AML-193 (cell line): ENCODE results near the gene RFX2.
"Not testable (repeated sequence)": the region's sequence is repeated elsewhere in the genome, so short reads cannot be mapped to it uniquely, and the experiment has no call there.

Experiments
- DNase-seq, 2 experiments: peaks; one replicate each; lab custom pipeline; 2025; lab: John Stamatoyannopoulos, UW

The RFX2 gene

DNA sequence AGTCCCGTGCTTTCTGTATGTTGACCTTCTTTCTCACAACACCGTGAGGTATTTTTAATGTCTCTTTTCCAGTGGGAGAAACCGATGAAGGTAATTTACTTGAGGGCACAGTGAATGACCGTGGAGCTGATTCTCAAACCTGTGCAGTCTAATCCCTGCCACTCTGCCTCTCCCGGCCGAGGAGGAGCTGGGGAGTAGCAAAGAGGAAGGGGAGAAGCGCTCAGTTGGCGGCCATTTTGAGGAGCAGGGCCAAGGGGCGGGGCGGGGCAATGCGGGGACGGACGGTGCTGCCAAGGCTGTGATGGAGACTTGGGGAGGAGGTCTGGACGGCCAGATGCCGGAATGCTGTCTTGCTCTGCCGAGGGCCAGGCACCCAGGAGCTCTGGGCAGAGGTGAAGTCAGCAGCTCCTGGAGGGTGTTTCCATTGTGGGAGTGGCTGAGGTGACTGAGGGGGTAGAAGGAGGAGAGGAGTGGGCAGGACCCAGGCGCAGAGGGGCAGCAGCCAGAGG, 120.0 kb downstream of the RFX2 start:
- DNase-seq, result no peak

DNA sequence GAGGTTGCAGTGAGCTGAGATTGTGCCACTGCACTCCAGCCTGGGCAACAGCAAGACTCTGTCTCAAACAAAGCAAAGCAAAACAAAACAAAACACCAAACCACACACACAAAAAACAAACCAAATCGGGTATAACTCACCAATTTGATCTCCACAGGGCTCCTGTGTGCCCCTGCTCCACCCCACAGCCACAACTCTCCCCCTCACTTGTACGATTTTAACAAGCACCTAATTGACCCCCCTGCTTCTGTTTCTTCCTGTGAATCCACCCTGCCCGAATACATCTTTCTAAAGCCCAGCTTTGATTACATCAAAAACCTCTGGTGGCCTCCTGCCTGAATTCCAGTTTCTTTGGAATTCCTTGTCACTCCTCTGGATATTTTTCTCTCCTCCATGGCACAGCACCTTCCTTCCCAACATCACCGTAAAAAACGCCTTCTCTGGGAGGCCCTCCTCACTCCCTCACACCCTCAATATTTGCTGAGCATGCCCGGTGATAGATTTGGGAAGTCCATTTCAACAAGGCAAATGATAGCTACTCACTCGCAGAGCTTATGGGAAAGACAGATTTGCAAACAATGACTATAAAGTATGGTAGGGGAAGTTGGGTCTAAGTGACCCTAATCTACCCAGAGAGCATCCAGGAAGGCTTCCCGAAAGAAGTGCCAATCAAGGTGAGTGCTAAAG, 120.8 kb downstream of the RFX2 start:
- no peak for DNase-seq

DNA sequence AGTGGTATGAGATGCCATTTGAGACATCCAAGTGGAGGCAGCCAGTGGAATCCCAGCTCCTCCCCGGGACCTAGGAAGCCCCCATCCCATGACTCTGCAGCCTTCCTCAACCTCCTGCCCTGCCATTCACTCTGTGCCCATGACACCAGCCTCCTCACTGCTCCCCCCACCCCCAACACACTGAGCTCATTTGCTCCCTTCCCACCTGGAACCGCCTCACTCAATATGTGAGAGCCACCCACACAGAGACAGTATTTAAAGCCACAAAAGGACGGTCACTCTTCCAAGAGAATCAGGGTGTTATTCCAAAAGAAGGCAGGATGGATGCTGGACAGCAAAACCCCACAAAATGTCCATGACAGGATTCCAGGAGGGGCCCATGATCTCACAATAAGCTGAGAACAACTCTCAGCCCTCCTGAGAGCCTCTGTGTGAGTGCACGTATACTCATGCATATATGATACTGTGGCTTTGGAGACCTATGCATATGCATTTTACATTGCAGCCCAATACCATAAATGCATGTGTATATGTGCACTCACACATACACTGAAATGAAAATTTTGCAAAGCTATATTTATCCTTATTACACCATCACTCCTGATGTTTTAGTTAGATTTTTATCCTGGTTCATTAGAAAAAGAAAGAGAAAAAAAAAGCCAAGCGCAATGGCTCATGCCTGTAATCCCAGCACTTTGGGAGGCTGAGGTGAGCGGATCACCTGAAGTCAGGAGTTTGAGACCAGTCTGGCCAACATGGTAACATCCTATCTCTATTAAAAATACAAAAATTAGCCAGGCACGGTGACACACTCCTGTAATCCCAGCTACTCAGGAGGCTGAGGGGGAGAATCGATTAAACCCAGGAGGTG, 121.5 kb downstream of the RFX2 start:
- no peak for DNase-seq

DNA sequence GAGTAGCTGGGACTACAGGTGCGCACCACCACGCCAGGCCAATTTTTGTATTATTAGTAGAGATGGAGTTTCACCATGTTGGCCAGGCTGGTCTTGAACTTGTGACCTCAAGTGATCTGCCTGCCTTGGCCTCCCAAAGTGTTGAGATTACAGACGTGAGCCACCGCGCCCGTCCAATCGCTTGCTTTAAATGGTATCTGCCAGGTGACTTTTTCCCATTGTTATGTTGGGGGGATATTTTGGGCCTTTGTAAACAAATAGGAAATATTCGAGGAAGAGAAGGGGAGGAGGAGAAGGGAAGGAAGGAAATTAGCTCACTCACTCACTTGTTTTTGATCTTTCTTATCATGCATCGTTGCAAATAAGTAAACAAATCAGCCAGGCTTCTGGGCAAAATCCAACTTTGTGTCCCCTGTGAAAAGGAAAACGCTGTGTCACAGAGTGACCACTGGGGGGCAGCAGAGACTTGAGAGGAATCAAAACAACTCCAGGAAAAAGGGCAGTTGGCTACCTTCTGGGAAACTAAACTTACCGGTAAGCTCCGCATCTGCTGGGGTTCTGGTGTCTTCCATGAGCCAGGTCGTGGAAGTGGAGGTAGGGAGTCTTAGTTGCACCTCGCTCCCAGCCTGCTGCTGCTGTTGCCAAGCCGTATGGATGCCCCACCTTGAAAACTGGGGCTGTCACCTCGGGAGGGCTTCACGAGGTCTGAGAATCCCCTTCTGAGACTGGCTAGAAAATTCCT, 123.1 kb downstream of the RFX2 start:
- peak; percentile 65 to 76 for DNase-seq

DNA sequence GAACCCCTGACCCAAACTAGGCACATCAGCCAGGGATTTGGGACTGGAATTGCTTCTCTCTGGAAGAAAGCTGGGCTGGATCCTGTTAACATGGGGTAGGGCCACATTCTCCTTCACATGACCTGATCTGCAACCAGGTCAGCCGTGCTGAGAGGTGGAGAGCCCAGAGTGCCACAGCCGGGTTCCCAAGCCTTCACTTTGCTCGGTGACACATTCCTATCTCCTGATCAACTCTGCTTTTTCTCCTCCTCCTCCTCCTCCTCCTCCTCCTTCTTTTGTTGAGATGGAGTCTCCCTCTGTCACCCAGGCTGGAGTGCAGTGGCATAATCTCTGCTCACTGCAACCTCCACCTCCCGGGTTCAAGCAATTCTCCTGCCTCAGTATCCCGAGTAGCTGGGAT, 124.5 kb downstream of the RFX2 start:
- not testable (repeated sequence) for DNase-seq

DNA sequence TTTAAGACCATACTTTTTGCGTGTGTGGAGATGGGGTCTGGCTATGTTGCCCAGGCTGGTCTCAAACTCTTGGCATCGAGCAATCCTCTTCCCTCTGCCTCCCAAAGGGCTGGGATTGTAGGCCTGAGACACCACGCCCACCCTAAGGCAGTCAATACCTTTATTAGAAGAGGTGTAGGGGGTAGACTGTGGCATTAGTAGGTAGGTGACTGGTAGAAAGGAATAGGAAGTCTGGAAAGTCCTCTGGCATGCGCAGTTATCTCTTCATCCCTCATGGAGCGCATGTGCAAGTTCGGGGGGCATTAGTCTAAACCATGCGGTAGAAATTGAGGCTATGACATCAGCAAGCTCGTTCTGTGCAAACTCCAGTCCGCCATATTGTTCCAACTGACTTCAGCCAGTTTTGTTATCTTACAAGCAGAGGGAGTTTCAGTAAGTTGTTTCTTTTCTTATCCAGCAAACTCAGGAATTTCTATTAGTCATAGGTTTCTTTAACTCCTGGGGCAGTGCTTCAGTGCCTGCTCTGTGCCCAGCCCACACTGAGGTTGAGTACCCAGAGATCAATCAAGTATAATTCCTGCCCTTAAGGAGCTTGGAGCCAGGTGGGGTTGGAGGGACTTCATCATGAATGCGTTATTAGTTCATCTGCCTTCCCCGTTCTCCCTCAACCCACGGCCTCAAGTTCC, 125.1 kb downstream of the RFX2 start:
- DNase-seq, result no peak

DNA sequence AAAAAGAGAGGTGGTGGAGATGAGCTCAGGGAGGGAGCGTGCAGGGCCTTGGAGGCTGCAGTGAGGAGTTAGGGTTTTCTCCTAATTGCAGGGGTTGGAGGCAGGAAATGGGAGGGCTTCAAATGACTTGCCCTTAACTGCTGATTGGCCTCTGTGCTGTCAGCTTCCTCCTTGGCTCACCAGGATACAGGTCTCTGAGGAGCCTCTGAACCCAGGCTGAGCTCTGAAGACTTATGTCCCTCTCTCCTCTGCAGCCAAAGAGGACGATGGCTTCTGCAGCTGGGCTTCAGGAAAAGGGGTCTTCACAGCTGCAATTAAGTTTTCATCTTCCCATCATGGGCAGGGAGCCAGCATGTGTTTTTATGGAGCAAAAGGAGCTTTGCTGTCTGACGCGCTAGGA, 125.7 kb downstream of the RFX2 start:
- no peak for DNase-seq

DNA sequence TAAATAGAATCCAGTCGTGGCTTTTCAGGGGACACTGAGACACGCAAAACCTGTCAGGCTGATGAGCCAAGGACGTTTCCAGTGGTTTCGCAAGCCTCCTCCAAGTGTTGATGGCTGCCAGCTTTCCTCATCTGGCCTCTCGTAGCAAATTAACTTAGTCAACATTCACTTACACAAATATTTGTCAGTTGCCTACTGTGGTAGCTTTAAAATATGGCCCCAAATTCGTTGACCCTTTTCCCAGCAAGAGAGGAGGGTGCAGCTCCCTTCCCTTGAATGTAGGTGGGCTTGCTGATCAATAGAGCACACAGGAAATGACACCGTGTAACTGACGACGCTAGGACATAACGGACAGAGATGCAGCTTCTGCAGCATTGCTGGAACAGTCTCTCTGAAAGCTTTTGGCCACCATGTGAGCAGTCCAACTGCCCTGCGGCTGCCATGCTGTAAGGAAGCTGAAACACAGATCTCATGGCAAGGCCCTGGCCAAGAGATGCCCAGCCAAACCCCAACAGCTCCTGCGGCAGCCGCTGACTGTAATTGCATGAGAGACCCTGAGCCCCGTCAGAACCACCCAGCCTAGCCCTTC, 126.8 kb downstream of the RFX2 start:
- no peak for DNase-seq

DNA sequence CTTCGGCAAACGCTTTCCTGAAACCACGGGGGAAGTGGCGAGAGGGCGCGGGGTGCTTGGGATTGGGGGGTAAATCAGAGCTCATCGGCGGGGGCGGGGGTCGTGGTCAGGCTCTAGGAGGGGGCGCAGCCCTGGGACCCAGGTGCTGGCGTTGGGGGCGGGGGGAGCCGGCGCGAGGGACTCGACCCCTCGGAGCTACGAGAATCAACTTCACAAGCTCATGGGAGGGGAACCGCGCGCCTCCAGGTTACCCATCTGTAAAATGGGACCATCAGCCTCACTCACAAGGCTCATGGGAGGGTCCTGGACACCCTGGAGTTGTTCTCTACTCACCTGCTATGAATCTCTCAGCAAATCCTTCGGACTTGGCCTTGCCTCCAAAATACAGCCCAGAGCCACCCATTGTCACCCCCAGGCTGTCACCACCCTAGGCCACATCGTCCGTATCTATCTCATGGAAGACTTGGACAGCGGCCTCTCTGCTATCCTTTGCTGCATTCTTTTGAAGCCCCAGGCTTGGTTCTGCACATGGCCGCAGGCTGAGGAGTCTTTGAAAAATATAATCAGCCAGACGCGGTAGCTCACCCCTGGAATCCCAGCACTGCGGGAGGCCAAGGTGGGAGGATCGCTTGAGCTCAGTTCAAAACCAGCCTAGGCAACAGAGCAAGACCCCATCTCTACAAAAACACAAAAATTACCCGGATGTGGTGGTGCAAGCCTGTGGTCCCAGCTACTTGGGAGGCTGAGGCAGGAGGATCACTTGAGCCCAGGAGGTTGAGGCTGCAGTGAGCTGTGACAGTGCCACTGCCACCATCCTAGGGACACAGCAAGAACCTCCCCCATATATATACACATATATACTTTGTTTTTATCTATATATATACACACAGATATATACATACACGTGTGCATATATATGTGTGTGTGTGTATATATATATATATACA, 131.4 kb downstream of the RFX2 start:
- no peak for DNase-seq

DNA sequence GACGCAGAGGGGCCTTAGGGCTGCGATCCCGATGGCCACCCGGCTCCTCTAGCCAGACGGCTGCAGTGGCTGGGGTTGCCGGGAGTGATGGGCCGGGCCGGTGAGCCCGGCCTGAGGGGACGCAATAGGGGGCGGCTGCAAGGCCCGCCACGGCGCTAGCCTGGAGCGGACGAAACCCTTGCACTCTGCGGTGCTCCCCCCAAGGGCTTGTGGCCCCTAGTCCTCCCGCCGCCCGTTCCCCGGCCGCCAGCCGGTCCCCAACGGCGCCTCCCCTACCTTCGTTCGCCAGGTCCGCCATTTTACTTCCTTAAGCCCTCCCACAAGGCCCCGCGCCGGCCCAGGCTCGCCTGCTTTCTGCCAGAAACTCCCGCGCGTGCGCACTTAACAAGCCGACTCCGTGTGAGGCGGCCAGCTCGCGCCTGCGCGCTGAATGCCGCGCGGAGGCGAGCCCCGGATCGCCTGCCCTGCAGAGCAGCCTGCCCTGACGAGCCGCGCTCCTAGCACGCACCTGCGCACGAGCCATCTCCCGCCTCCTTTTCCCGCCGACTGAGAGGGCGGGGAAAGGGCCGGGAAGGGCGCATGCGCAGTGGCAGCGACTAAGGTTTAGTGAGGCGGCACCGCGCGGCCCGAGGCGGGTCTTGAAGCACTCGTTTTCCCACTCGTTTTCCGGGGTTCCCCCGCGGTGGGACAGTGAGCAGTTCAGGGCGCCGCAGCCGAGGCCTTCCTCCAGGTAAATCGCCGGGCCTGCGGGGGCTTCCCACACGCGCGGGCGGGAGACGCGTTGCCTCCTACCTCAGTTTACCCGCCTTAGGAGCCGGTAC, 132.3 kb downstream of the RFX2 start, which contains the start of gene RANBP3:
TSS of gene RANBP3 (minus strand) at position 356 of the 821 bp plus-strand sequence. CDS start at position 298, 58 bp downstream.
- peak; percentile 98 to 99 for DNase-seq

DNA sequence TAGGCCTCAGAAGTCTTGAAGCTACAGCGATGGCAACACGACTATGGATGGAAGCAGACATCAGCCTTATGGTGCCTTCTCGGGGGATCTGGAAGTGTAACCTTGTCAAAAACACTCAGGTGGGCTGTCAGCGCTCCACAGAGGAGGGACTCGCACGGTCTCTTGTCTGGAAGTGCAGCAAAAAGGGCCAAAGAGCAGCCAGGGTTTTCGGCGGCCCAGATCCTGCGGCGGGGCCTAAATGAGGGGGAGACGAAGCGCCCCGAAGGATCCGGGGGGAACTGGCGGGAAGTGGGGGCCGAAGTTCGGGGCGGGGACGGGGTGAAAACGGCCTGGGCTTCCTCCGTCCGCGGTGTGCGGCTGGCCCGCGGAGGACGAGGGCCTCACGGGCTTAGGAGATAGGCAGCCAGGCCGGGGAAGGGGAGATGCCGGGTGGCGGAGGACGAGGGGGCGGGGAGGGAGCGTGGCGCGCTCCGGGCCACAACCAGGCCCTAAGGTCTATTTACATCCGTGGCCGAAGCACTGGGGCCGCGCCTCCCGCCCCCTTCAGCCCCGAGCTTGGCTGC, 133.0 kb downstream of the RFX2 start:
- DNase-seq, result no peak

DNA sequence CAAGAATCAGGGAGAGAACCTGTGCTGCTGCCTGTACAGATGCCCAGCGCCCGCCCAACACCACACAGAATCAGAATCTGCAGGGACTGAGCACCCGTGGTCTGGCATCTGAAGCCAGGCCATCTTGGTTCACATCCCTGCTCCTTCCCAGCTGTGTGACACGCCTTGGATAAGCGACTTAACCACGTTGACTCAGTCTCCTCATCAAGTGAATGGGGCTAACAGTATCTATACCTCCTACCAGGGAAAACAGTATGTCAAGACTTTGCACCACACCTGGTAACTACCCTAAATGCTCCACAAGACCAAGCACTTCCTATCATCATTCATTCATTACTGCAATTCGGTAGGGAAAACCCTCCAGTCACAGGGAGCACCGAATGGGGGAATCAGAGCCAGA, 133.5 kb downstream of the RFX2 start:
- no peak for DNase-seq

DNA sequence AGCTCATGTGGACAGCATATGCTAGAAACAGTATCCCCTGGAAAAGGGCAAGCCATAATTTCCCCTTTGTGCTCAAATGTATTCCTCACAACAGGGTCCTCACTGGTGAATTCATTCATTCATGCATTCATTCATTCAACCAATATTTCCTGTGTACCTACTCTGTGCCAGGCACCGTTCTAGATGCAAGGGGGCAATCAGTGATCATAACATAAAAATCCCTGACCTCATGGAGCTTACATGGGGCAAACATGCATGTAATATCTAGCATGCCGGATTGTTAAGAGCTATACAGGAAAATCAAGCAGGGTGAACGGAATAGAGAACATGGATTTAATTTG, 134.9 kb downstream of the RFX2 start:
- no peak for DNase-seq

DNA sequence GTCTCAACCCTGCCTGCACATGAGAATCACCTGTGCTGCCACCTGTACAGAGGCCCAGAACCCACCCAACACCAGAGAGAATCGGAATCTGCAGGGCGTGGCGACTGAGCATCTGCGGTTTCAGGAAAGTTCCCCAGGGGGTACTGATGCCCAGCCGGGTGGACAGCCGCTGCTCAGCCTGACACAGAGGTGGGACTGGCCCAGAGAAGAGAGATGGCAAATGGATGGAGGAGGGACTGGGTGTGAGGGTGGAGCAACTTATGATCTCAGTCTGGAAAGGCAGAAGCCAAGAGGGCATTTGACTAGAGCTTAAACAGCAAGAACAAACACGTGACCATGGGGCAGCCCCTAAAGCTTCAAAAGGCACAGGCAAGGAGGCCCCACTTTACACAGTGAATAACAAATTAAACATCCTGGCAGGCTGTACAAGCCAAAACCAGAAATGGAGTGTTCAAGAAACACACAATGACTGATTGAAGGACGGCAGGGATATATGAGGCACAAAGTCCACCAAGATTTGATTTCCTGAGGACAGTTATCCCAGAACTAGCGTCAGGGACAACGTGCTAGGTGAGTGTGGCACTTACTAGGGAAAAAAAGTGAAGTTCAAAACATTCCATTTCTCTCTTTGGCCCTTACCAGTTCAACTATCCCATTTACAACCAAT, 135.4 kb downstream of the RFX2 start:
- DNase-seq, result no peak

DNA sequence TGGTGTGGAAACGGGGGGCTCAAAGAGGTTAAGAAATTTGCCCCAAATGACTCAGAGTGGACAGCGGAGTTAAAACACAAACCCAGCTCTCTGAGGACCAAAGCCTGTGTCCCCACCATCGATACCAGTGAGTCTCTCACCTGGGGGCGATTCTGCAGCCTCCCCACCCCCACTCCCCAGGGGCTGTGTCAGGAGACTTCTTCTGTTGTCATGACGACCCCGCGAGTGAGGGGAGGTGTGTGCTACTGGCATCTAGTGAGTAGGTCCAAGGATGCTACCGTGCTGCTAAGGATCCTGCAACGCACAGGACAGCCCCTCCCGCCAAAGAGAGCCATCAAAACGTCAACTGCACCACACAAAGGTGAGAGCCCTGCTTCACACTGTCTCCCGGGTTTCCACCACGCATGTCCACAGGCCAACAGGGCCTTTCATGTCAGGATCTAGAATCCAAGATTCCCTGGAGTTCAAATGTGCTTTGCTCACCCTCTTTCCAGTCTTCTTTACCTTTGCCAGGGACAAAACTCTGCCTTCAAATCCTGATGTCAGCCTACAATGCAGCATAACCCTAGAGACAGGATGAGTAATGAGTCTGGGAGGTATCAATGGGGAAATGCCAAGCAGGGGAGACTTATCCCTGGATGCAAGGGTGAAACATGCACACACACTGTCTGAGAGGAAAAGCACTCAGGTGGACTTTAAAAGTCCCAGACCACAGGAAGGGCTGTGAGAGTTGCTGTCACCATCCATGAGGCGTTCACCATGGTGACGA, 136.2 kb downstream of the RFX2 start:
- DNase-seq, result no peak

DNA sequence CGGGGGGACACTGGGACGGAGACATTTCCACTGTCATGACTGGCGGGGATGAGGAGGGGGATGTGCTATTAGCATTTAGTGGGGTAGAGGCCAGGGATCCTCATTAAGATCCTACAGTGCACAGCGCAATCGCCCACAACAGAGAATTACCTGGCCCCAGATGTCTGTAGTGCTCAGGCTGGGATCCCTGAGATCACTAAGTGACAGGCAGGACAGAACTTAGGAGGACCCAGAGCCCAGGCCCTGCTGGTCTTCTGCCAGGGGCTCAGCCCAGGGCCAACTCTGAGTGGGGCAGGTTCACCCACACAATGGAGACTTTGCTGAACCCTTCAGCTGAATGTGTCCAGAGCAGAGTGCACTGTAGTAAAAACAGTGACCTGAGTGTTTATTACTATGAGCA, 136.9 kb downstream of the RFX2 start:
- no peak for DNase-seq

DNA sequence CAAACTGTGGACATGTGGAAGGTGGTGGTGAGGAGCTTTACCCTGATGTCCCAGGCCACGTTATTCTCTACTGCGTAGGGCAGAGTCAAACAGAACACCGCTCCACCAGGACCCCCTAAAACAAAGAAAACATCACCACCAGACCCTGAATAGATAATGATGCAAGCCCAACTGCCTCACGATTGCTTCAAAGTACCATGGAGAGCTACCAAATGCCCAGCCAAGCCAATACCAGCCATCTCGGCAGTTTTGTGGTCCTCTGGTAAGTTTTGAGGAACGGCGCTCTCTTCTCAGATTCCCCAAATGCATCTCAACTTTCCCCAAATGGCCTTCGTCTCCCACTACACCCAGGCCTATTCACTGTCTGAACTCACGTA, 138.0 kb downstream of the RFX2 start:
- DNase-seq, result no peak
